ENCODE measurements around the gene SLCO3A1.

DNA sequence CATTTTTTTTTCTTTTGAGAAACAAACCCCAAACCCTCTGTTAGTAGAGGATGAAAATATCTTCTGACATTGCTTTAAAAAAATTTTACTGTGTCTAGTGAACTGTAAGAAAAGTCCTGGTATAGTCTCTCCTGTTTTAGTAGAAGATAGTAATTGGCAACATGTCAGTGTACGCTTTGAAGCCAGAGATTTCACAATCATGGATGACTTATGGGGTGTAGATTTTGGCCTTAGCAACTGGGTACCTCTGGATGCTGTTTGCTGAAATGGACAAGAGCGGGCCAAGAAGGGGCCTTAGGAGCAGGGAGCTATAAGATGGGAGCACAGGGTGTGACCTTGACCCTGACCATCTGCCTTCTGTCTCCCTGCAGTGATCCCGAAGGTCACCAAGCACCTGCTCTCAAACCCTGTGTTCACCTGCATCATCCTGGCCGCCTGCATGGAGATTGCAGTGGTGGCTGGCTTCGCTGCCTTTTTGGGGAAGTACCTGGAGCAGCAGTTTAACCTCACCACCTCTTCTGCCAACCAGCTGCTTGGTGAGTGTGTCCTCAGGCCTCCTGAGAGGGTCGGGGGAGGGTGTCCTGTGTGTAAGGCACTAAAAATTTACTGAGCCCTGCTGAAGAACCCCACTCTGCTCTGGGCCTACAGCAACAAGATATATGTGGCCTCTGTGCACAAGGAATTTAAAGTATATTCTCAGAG lies 266.7 kb downstream of the SLCO3A1 start:
- TF ChIP-seq, protein P1, sequence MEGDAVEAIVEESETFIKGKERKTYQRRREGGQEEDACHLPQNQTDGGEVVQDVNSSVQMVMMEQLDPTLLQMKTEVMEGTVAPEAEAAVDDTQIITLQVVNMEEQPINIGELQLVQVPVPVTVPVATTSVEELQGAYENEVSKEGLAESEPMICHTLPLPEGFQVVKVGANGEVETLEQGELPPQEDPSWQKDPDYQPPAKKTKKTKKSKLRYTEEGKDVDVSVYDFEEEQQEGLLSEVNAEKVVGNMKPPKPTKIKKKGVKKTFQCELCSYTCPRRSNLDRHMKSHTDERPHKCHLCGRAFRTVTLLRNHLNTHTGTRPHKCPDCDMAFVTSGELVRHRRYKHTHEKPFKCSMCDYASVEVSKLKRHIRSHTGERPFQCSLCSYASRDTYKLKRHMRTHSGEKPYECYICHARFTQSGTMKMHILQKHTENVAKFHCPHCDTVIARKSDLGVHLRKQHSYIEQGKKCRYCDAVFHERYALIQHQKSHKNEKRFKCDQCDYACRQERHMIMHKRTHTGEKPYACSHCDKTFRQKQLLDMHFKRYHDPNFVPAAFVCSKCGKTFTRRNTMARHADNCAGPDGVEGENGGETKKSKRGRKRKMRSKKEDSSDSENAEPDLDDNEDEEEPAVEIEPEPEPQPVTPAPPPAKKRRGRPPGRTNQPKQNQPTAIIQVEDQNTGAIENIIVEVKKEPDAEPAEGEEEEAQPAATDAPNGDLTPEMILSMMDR (IDR thresholded peaks at IDR 0.05): no peak
- no peak for TF ChIP-seq POLR2A (IDR thresholded peaks at IDR 0.05)
